GM19372 (cell line): Measurements from ENCODE around the gene IRF7.
"Not testable (repeated sequence)": the region's sequence is repeated elsewhere in the genome, so short reads cannot be mapped to it uniquely, and the experiment has no call there.

Experiments used
- ATAC-seq: cut with Tn5 transposase; IDR thresholded peaks from one replicate; pipeline ENCODE4 v1.9.1; 2021; ENCODE audit warnings: mild to moderate bottlenecking, low read depth, moderate library complexity; ENCODE audit not compliant: unreplicated experiment

IRF7 gene

GRCh38 chr11:587546-587945 lies 28.2 kb downstream of the IRF7 start:
- no peak for ATAC-seq

- no peak for ATAC-seq
Observed at GRCh38 chr11:586376-587316, 29.1 kb downstream of the IRF7 start.

GRCh38 chr11:584287-584686 lies 31.5 kb downstream of the IRF7 start:
- ATAC-seq = no peak

GRCh38 chr11:581752-582151 lies 34.0 kb downstream of the IRF7 start:
- no peak for ATAC-seq

GRCh38 chr11:581342-581741 lies 34.4 kb downstream of the IRF7 start:
- no peak for ATAC-seq

GRCh38 chr11:579830-580601 lies 35.7 kb downstream of the IRF7 start:
- no peak for ATAC-seq

GRCh38 chr11:578276-579035 lies 37.3 kb downstream of the IRF7 start:
- no peak for ATAC-seq

- no peak for ATAC-seq
Observed at GRCh38 chr11:577611-577894, 38.2 kb downstream of the IRF7 start.

- ATAC-seq = no peak
Observed at GRCh38 chr11:576811-577610, 38.7 kb downstream of the IRF7 start.

GRCh38 chr11:575996-576768 lies 39.6 kb downstream of the IRF7 start, which contains the start of gene PHRF1:
TSS of gene PHRF1 (plus strand) at chr11:576470. CDS start at chr11:581513, 5,043 bp downstream.
- peak; percentile 78 for ATAC-seq

- ATAC-seq = peak; percentile 36
Observed at GRCh38 chr11:575313-575995, 40.3 kb downstream of the IRF7 start.

GRCh38 chr11:574632-575312 lies 41.0 kb downstream of the IRF7 start:
- no peak for ATAC-seq

- not testable (repeated sequence) for ATAC-seq
Observed at GRCh38 chr11:574031-574570, 41.6 kb downstream of the IRF7 start.

- no peak for ATAC-seq
Observed at GRCh38 chr11:573146-573759, 42.5 kb downstream of the IRF7 start.

- no peak for ATAC-seq
Observed at GRCh38 chr11:571802-572185, 44.0 kb downstream of the IRF7 start.

- ATAC-seq = no peak
Observed at GRCh38 chr11:569158-569885, 46.4 kb downstream of the IRF7 start.
